Head of caudate nucleus (tissue), 42 donors: ENCODE measurements around the gene MMP13.
"Not testable (repeated sequence)": the region's sequence is repeated elsewhere in the genome, so short reads cannot be mapped to it uniquely, and the experiment has no call there.

Experiments used
- DNase-seq, 42 donors: peaks; one replicate each; pipeline versions ENCODE4 v3.0.0 to v3.0.0-alpha.2; 2020 to 2021; ENCODE audit warnings: mixed read lengths in 7 of 42
- intact Hi-C: fragments of 100-400 bp; cut with DNase I; formaldehyde crosslinking; loops from one replicate; pipeline ENCODE4 v1.15.0; 2022

MMP13 gene

GRCh38 chr11:102955624-102956023, at the start of gene MMP13:
Gene MMP13 (minus strand): TSS chr11:102955732. CDS start chr11:102955705, 27 bp downstream.
- intact Hi-C loops, result no loop called here
- no peak for DNase-seq

GRCh38 chr11:103004234-103004633, 48.7 kb upstream of the MMP13 start:
- DNase-seq, intact Hi-C loops: not testable (repeated sequence)

- intact Hi-C loops, result no loop called here
- DNase-seq, result no peak
These were observed 38.6 kb upstream of the MMP13 start for GRCh38 chr11:102994105-102994504.

GRCh38 chr11:102991776-102992175, 36.2 kb upstream of the MMP13 start:
- intact Hi-C loops, result no loop called here
- DNase-seq, result no peak

- no peak for DNase-seq
- intact Hi-C loops, result no loop called here
These were observed 34.6 kb upstream of the MMP13 start for GRCh38 chr11:102990145-102990544.

GRCh38 chr11:102989379-102990047, 34.0 kb upstream of the MMP13 start:
- intact Hi-C loops, result no loop called here
- DNase-seq, result no peak

GRCh38 chr11:102986815-102987214, 31.3 kb upstream of the MMP13 start:
- intact Hi-C loops, result no loop called here
- DNase-seq, result no peak

GRCh38 chr11:102985850-102986249, 30.3 kb upstream of the MMP13 start:
- intact Hi-C loops, result no loop called here
- no peak for DNase-seq

GRCh38 chr11:102983486-102983885, 28.0 kb upstream of the MMP13 start:
- no peak for DNase-seq
- intact Hi-C loops, result no loop called here

GRCh38 chr11:102981324-102981910, 25.9 kb upstream of the MMP13 start:
- no peak for DNase-seq
- intact Hi-C loops, result no loop called here

GRCh38 chr11:102974552-102975280, 19.2 kb upstream of the MMP13 start:
- intact Hi-C loops, result no loop called here
- DNase-seq, result no peak

GRCh38 chr11:102973698-102974097, 18.2 kb upstream of the MMP13 start:
- DNase-seq, intact Hi-C loops: not testable (repeated sequence)

GRCh38 chr11:102972853-102973252, 17.3 kb upstream of the MMP13 start:
- no peak for DNase-seq
- intact Hi-C loops, result no loop called here

GRCh38 chr11:102971766-102972165, 16.2 kb upstream of the MMP13 start:
- no peak for DNase-seq
- intact Hi-C loops, result no loop called here

- DNase-seq, result no peak
- intact Hi-C loops, result no loop called here
These were observed 12.0 kb upstream of the MMP13 start for GRCh38 chr11:102967497-102967896.

- no peak for DNase-seq
- intact Hi-C loops, result no loop called here
These were observed 10.5 kb upstream of the MMP13 start for GRCh38 chr11:102966011-102966410.

GRCh38 chr11:102964867-102965266, 9.3 kb upstream of the MMP13 start:
- no peak for DNase-seq
- intact Hi-C loops, result no loop called here

- no peak for DNase-seq
- intact Hi-C loops, result no loop called here
These were observed 2.4 kb upstream of the MMP13 start for GRCh38 chr11:102957953-102958352.

GRCh38 chr11:102950622-102951081, 4.9 kb downstream of the MMP13 start:
- no peak for DNase-seq
- intact Hi-C loops, result no loop called here

GRCh38 chr11:102946237-102946636, 9.3 kb downstream of the MMP13 start:
- intact Hi-C loops, result no loop called here
- no peak for DNase-seq
